Esophagus muscularis mucosa (tissue), 3 donors: Measurements from ENCODE around the gene DPP4.

Experiments used
- EP300 ChIP-seq: sonication (generic); formaldehyde crosslinking; IDR thresholded peaks from one replicate; pipeline ENCODE4 v1.6.1; 2017; ENCODE audit warnings: antibody characterized with exemption
- POLR2AphosphoS5 ChIP-seq, 2 donors: sonication (generic); formaldehyde crosslinking; IDR thresholded peaks; one replicate each; pipeline ENCODE4 v1.6.1; 2017; ENCODE audit warnings: antibody characterized with exemption in 2 of 2

GRCh38 chr2:162086904-162087303 lies 12.9 kb upstream of the DPP4 start:
- TF ChIP-seq POLR2AphosphoS5 (IDR thresholded peaks at IDR 0.05) (no peak), EP300 (no peak)
